ENCODE data around the gene KCNIP1. TPM values are rescaled to one million over a fixed set of nuclear protein-coding genes. Genes with fewer than 3 reads are reported as not detected.

The KCNIP1 gene
- polyA plus RNA-seq, 1 donor (not counting 4 experiments of a cell fraction or from before 2014, with no cell fraction given): not detected

DNA sequence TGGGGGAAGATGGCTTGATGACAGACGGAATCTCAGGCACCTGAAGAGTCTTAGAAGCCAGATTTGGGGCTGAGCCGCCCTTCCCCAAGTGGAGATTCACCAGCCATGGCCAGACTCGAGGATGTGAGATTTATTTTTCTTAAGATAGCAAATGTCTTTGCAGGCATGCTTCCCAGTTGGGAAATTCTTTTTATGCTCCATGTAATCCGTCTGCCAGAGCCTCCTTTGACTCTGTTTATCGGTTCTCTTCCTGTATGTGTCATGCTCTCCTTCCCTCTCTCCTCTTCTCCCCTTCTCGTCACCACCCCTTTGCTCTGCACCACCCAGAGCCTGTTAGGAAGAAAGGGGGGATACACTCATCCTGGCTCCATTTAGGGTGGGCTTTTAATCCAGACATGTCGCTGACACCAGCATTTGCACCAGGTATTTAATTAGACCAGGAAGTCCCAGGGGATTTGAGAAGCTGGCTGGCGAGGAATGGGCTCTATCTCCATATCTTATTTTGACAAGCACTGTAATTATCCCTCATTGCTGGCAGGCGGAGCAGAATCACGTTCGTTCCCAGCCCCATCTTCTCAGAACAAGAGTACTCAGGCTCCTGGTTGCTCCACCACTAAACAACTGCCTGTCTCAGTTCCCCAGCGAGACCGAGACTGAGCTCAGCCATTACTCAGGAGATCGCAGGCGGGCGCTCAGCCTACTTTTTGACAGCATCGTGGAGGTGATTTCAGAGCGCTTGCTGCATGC, 50.9 kb downstream of the KCNIP1 start:
- H3K79me2 ChIP-seq (ENCODE audit: control insufficient read depth, insufficient read depth, low read length): no peaks in the 10 kb centered on the region
- dilution Hi-C loops (cut with MboI; ENCODE audit: extremely low pct_ligation_motif_present, low sequenced_read_pairs): no loop called here
- FAIRE-seq: no peak

GRCh38 chr5:170557314-170557713, 53.5 kb downstream of the KCNIP1 start:
- TF ChIP-seq CTCF (optimal IDR thresholded peaks at IDR 0.05 in 1 of 3, IDR thresholded peaks at IDR 0.05 in 1 of 3, conservative IDR thresholded peaks at IDR 0.05 in 1 of 3; ENCODE audit: extremely low read depth in 1 of 3, insufficient read depth in 2 of 3, low read length in 3 of 3) (no peak), EZH2 (IDR thresholded peaks at IDR 0.05; ENCODE audit: low read length) (no peak)
- no peak for DNase-seq (ENCODE audit: low read depth, low spot score)
- Histone ChIP-seq H2AFZ (ENCODE audit: control insufficient read depth, low read length) (no peak overlapping the region), H3K4me1 (ENCODE audit: control insufficient read depth, extremely low read depth, insufficient read depth, low read length) (no peaks in the 10 kb centered on the region), H3K79me2 (ENCODE audit: control insufficient read depth, insufficient read depth, low read length) (no peaks in the 10 kb centered on the region), H3K27ac (ENCODE audit: control insufficient read depth, insufficient read depth, low read length) (no peak overlapping the region), H3K9me3 (ENCODE audit: control insufficient read depth, low read depth, low read length) (no peaks in the 10 kb centered on the region), H3K27me3 (ENCODE audit: control insufficient read depth, extremely low read depth, insufficient read depth, low read length) (no peaks in the 10 kb centered on the region), H4K20me1 (ENCODE audit: control insufficient read depth, extremely low read depth, insufficient read depth, low read length) (no peaks in the 10 kb centered on the region), H3K9me1 (ENCODE audit: control insufficient read depth, extremely low read depth, insufficient read depth, low read length) (no peaks in the 10 kb centered on the region), H3K4me3 (ENCODE audit: control insufficient read depth in 2 of 3, extremely low read depth in 1 of 3, insufficient read depth in 2 of 3, low read depth in 1 of 3, low read length in 3 of 3) (no peak overlapping the region), H3K4me2 (ENCODE audit: control insufficient read depth, extremely low read depth, insufficient read depth, low read depth, low read length) (no peak overlapping the region), H3K9ac (ENCODE audit: control insufficient read depth, extremely low read depth, insufficient read depth, low read length) (no peak overlapping the region), H3K36me3 (ENCODE audit: control insufficient read depth in 2 of 2, extremely low read depth in 1 of 2, insufficient read depth in 2 of 2, low read length in 2 of 2) (no peaks in the 10 kb centered on the region)
- no peak for FAIRE-seq
- dilution Hi-C loops (cut with MboI; ENCODE audit: extremely low pct_ligation_motif_present, low sequenced_read_pairs): no loop called here

More for the DNA sequence above, 50.9 kb downstream of the KCNIP1 start:
- Histone ChIP-seq H3K4me2 (ENCODE audit: control insufficient read depth, extremely low read depth, insufficient read depth, low read depth, low read length) (no peak overlapping the region), H3K4me3 (ENCODE audit: control insufficient read depth in 2 of 3, extremely low read depth in 1 of 3, insufficient read depth in 2 of 3, low read depth in 1 of 3, low read length in 3 of 3) (no peak overlapping the region), H4K20me1 (ENCODE audit: control insufficient read depth, extremely low read depth, insufficient read depth, low read length) (no peaks in the 10 kb centered on the region), H3K9ac (ENCODE audit: control insufficient read depth, extremely low read depth, insufficient read depth, low read length) (no peak overlapping the region), H3K4me1 (ENCODE audit: control insufficient read depth, extremely low read depth, insufficient read depth, low read length) (no peaks in the 10 kb centered on the region), H3K9me3 (ENCODE audit: control insufficient read depth, low read depth, low read length) (no peaks in the 10 kb centered on the region), H3K9me1 (ENCODE audit: control insufficient read depth, extremely low read depth, insufficient read depth, low read length) (no peaks in the 10 kb centered on the region), H3K27me3 (ENCODE audit: control insufficient read depth, extremely low read depth, insufficient read depth, low read length) (no peaks in the 10 kb centered on the region), H3K27ac (ENCODE audit: control insufficient read depth, insufficient read depth, low read length) (no peak overlapping the region), H3K36me3 (ENCODE audit: control insufficient read depth in 2 of 2, extremely low read depth in 1 of 2, insufficient read depth in 2 of 2, low read length in 2 of 2) (no peaks in the 10 kb centered on the region), H2AFZ (ENCODE audit: control insufficient read depth, low read length) (no peak overlapping the region)
- DNase-seq (ENCODE audit: low read depth, low spot score): no peak
- TF ChIP-seq CTCF (optimal IDR thresholded peaks at IDR 0.05 in 1 of 3, IDR thresholded peaks at IDR 0.05 in 1 of 3, conservative IDR thresholded peaks at IDR 0.05 in 1 of 3; ENCODE audit: extremely low read depth in 1 of 3, insufficient read depth in 2 of 3, low read length in 3 of 3) (no peak), EZH2 (IDR thresholded peaks at IDR 0.05; ENCODE audit: low read length) (no peak)

Data from keratinocyte (primary cell).